Measurements from ENCODE around the gene DDX23.

DNA sequence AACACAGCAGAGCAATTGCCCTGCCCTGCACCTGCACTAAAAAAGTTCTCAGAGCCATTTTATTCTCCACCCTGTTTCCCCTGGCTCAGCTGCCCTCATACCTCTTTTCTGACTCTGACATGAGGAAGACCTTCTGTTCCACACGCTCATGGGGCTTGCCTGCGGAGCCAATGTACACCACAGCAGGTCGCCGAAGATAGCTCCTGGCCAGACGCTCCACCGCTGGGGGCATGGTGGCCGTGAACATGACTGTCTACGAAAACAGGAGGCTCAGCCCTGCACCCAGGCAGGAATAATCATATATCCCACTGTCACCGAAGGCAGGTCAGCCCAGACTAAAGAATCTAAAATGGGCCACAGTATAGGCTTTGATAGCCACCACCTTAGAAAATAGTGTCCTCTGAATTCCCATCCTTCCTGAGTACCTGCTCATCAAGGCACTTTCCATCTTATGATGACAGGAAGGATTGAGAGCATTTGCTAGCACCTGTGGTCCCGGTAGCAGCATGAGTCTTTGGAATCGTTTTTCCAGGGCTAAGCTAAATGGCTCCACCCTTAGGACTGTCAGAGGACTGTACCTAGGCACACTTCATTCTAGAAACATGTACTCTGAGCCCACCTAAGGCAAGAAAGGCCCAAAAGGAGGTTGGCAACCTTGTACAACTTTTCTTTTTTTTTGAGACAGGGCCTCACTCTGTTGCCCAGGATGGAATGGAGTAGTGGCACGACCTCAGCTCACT, 19.5 kb downstream of the DDX23 start:
- TF ChIP-seq CTCF (conservative IDR thresholded peaks at IDR 0.05; ENCODE audit: low read depth, low read length) (no peak), EZH2 (IDR thresholded peaks at IDR 0.05; ENCODE audit: borderline replicate concordance, low read depth, low read length, poor library complexity, severe bottlenecking) (no peak)
